SKM-1 treated with dmso at 0.1 percent for 144 hours (cell line): Measurements from ENCODE around the gene THOC5.
A peak's percentile ranks its signal among the peaks of the same experiment; 100 is the strongest.

Experiments
- DNase-seq: peaks from one replicate; lab custom pipeline; 2025; ENCODE audit not compliant: unreplicated experiment; lab: John Stamatoyannopoulos, UW

THOC5 gene

GRCh38 chr22:29511126-29511862, 42.3 kb downstream of the THOC5 start:
- DNase-seq, result no peak

GRCh38 chr22:29510542-29510941, 43.0 kb downstream of the THOC5 start:
- no peak for DNase-seq

- DNase-seq, result no peak
Observed at GRCh38 chr22:29509815-29510214, 43.7 kb downstream of the THOC5 start.

- DNase-seq, result no peak
Observed at GRCh38 chr22:29509298-29509697, 44.3 kb downstream of the THOC5 start.

GRCh38 chr22:29503811-29504372, 49.7 kb downstream of the THOC5 start:
- peak; percentile 9 for DNase-seq

- DNase-seq, result no peak
Observed at GRCh38 chr22:29499852-29500251, 53.7 kb downstream of the THOC5 start.

- DNase-seq, result no peak
Observed at GRCh38 chr22:29493636-29494035, 59.9 kb downstream of the THOC5 start.

GRCh38 chr22:29491012-29491411, 62.5 kb downstream of the THOC5 start:
- no peak for DNase-seq

- DNase-seq, result peak; percentile 80
Observed at GRCh38 chr22:29489127-29489780, 64.3 kb downstream of the THOC5 start.

- DNase-seq, result no peak
Observed at GRCh38 chr22:29487426-29487986, 66.1 kb downstream of the THOC5 start.

- no peak for DNase-seq
Observed at GRCh38 chr22:29485448-29485847, 68.1 kb downstream of the THOC5 start.

GRCh38 chr22:29484642-29485041, 68.9 kb downstream of the THOC5 start:
- DNase-seq, result no peak

GRCh38 chr22:29483254-29483653, 70.3 kb downstream of the THOC5 start:
- DNase-seq, result no peak

GRCh38 chr22:29482726-29483125, 70.8 kb downstream of the THOC5 start:
- no peak for DNase-seq

GRCh38 chr22:29482253-29482652, 71.3 kb downstream of the THOC5 start:
- DNase-seq, result no peak

- no peak for DNase-seq
Observed at GRCh38 chr22:29481265-29482000, 72.1 kb downstream of the THOC5 start.

- DNase-seq, result no peak
Observed at GRCh38 chr22:29480512-29481264, 72.9 kb downstream of the THOC5 start.

GRCh38 chr22:29480262-29480511, 73.4 kb downstream of the THOC5 start:
- DNase-seq, result no peak

GRCh38 chr22:29479417-29480261, 73.9 kb downstream of the THOC5 start, which contains the start of gene NEFH:
Gene NEFH (plus strand): TSS chr22:29480218. CDS start chr22:29480263, 45 bp downstream.
- DNase-seq, result no peak
